GM21528 (cell line): ENCODE data around the gene ZBED1.
"Not testable (repeated sequence)": the region's sequence is repeated elsewhere in the genome, so short reads cannot be mapped to it uniquely, and the experiment has no call there.

ENCODE experiments used
- ATAC-seq: cut with Tn5 transposase; IDR thresholded peaks from one replicate; pipeline ENCODE4 v1.9.1; 2021; ENCODE audit warnings: mild to moderate bottlenecking, moderate library complexity; ENCODE audit not compliant: unreplicated experiment, low FRiP score

The ZBED1 gene

GRCh38 chrX:2478546-2479419, 22.0 kb downstream of the ZBED1 start:
- no peak for ATAC-seq

GRCh38 chrX:2477313-2477712, 23.5 kb downstream of the ZBED1 start:
- not testable (repeated sequence) for ATAC-seq

- ATAC-seq: no peak
Observed at GRCh38 chrX:2474963-2475726, 25.6 kb downstream of the ZBED1 start.

GRCh38 chrX:2474280-2474962, 26.4 kb downstream of the ZBED1 start:
- no peak for ATAC-seq

GRCh38 chrX:2473064-2473463, 27.7 kb downstream of the ZBED1 start:
- ATAC-seq: not testable (repeated sequence)

- no peak for ATAC-seq
Observed at GRCh38 chrX:2471641-2472040, 29.1 kb downstream of the ZBED1 start.

- ATAC-seq: not testable (repeated sequence)
Observed at GRCh38 chrX:2471126-2471525, 29.6 kb downstream of the ZBED1 start.

GRCh38 chrX:2469852-2470251, 30.9 kb downstream of the ZBED1 start:
- not testable (repeated sequence) for ATAC-seq

GRCh38 chrX:2469196-2469685, 31.5 kb downstream of the ZBED1 start:
- ATAC-seq: no peak

- no peak for ATAC-seq
Observed at GRCh38 chrX:2468261-2469195, 32.2 kb downstream of the ZBED1 start.

GRCh38 chrX:2466876-2467656, 33.7 kb downstream of the ZBED1 start:
- ATAC-seq: no peak

- no peak for ATAC-seq
Observed at GRCh38 chrX:2464677-2465166, 36.1 kb downstream of the ZBED1 start.

- ATAC-seq: no peak
Observed at GRCh38 chrX:2463973-2464676, 36.7 kb downstream of the ZBED1 start.

- ATAC-seq: not testable (repeated sequence)
Observed at GRCh38 chrX:2463481-2463880, 37.3 kb downstream of the ZBED1 start.

GRCh38 chrX:2462780-2463179, 38.0 kb downstream of the ZBED1 start:
- no peak for ATAC-seq

- ATAC-seq: no peak
Observed at GRCh38 chrX:2462074-2462473, 38.7 kb downstream of the ZBED1 start.

GRCh38 chrX:2461711-2462016, 39.1 kb downstream of the ZBED1 start:
- no peak for ATAC-seq
